ENCODE results near the gene CTTNBP2. TPM values are rescaled to one million over a fixed set of nuclear protein-coding genes. Genes with fewer than 3 reads are reported as not detected.

Gene CTTNBP2
- total and polyA plus RNA-seq, 10 of the 15 experiments (the other 5 are each of a cell fraction or from before 2014, with no cell fraction given), result 0.04 to 0.43 TPM; not detected in 8

GRCh38 chr7:117790251-117790650, 83.0 kb downstream of the CTTNBP2 start:
- Histone ChIP-seq H3K4me2 (ENCODE audit: control insufficient read depth, insufficient read depth) (no peak overlapping the region), H4K20me1 (ENCODE audit: control insufficient read depth, insufficient read depth) (no peaks in the 10 kb centered on the region), H2AFZ (ENCODE audit: control insufficient read depth, low read depth, low read length) (no peak overlapping the region), H3K9ac (ENCODE audit: control insufficient read depth, insufficient read depth, low read length) (no peak overlapping the region), H3K27ac (ENCODE audit: control insufficient read depth, insufficient read depth) (no peak overlapping the region), H3K36me3 (ENCODE audit: control insufficient read depth in 2 of 2, insufficient read depth in 2 of 2, low read length in 1 of 2) (no peaks in the 10 kb centered on the region), H3K4me3 (no peak overlapping the region), H3K79me2 (ENCODE audit: control insufficient read depth, insufficient read depth, low read length) (no peaks in the 10 kb centered on the region), H3K9me3 (replicated peaks; ENCODE audit: control insufficient read depth, insufficient read depth, low read length) (no peaks in the 10 kb centered on the region; the same call in 2 of the 3 replicates), H3K27me3 (replicated peaks in 1 of 2; ENCODE audit: control insufficient read depth in 2 of 2, insufficient read depth in 2 of 2, low read length in 1 of 2) (peaks cover 0 to 4% of the 10 kb centered on the region in 2 experiments; a peak in 2 of 4 replicates), H3K4me1 (ENCODE audit: control insufficient read depth, insufficient read depth, low read length) (peaks cover 12% of the 10 kb centered on the region)
- in situ Hi-C loops (cut with MboI), result no loop called here
- DNase-seq (ENCODE audit: low read depth, low spot score) (no peak), FAIRE-seq (no peak), ATAC-seq (no peak)
- ChIA-PET RAD21 (ENCODE audit: unreplicated experiment) (no interaction called here), SMC1A (ENCODE audit: uncharacterized antibody, unreplicated experiment) (interaction anchor here (1.6 kb wide), 1 partner anchor 14 kb away, joined by 4 read pairs; no protein-coding TSS in a partner anchor), POLR2A (no interaction called here), CTCF (interaction anchor here (2.2 kb wide), 1 partner anchor 8 kb away, joined by 5 read pairs; no protein-coding TSS in a partner anchor)
- WGBS (ENCODE audit: insufficient coverage, insufficient replicate concordance, low lambda C conversion rate, missing lambda C conversion rate), result 0% methylated on average over 2 of the region's 2 CpGs
- TF ChIP-seq ZNF622 (IDR thresholded peaks at IDR 0.05) (no peak), STAT1 (conservative IDR thresholded peaks at IDR 0.05) (no peak), ATF7 (IDR thresholded peaks at IDR 0.05; ENCODE audit: low read depth) (no peak), LARP7 (IDR thresholded peaks at IDR 0.05) (no peak), NFYA (IDR thresholded peaks at IDR 0.05; ENCODE audit: borderline replicate concordance, low read depth, low read length) (no peak), HDAC2 (IDR thresholded peaks at IDR 0.05) (no peak), BCL11A (IDR thresholded peaks at IDR 0.05; ENCODE audit: low read depth, low read length) (no peak), MEF2B (IDR thresholded peaks at IDR 0.05; ENCODE audit: partially characterized antibody, poor library complexity, severe bottlenecking) (no peak), BACH1 (IDR thresholded peaks at IDR 0.05; ENCODE audit: borderline replicate concordance) (no peak), HDAC6 (IDR thresholded peaks at IDR 0.05; ENCODE audit: unreplicated experiment) (no peak), ZSCAN29 (IDR thresholded peaks at IDR 0.05) (no peak), ZBED1 (IDR thresholded peaks at IDR 0.05; ENCODE audit: borderline replicate concordance) (no peak), SRF (IDR thresholded peaks at IDR 0.05; ENCODE audit: low read depth in 2 of 2, low read length in 2 of 2) (no peak), ZNF207 (IDR thresholded peaks at IDR 0.05; ENCODE audit: borderline replicate concordance) (no peak), KAT2A (conservative IDR thresholded peaks at IDR 0.05; ENCODE audit: control insufficient read depth, low read depth, low read length) (no peak), CEBPZ (IDR thresholded peaks at IDR 0.05; ENCODE audit: low read depth, low read length) (no peak), NFYB (IDR thresholded peaks at IDR 0.05; ENCODE audit: insufficient read depth, low read depth, low read length) (no peak), EP300 (IDR thresholded peaks at IDR 0.05; ENCODE audit: borderline replicate concordance in 1 of 2, control insufficient read depth in 1 of 2, low read depth in 2 of 2, low read length in 2 of 2) (no peak)
- BruUV-seq (replicated peaks), result no TSS peak
- intact Hi-C loops (cut with micrococcal nuclease; ENCODE audit: unreplicated experiment), result no loop called here
